Transverse colon (tissue), 4 donors: ENCODE measurements around the gene CHPT1. TPM values are rescaled to one million over a fixed set of nuclear protein-coding genes. Genes with fewer than 3 reads are reported as not detected.
"Not testable (repeated sequence)": the region's sequence is repeated elsewhere in the genome, so short reads cannot be mapped to it uniquely, and the experiment has no call there.

Source experiments
- DNase-seq: peaks from one replicate; pipeline ENCODE4 v3.0.0-alpha.2; 2019
- H3K27ac ChIP-seq, 4 donors: fragments of 200-600 bp; sonication (generic); 2 replicates each; pipeline ENCODE4 v1.5.1; 2016 to 2018; ENCODE audit warnings: inconsistent platforms in 4 of 4
- H3K27me3 ChIP-seq: fragments of 200-600 bp; sonication (generic); 2 replicates; pipeline ENCODE4 v1.5.1; 2017; ENCODE audit warnings: inconsistent platforms
- H3K36me3 ChIP-seq, 4 donors: fragments of 200-600 bp; sonication (generic); 2 replicates each; pipeline ENCODE4 v1.5.1; 2017 to 2019; ENCODE audit warnings: inconsistent platforms in 4 of 4
- H3K4me1 ChIP-seq, 4 donors: fragments of 200-600 bp; sonication (generic); 2 replicates each; pipeline ENCODE4 v1.5.1; 2017 to 2020; ENCODE audit warnings: inconsistent platforms in 4 of 4
- H3K4me3 ChIP-seq, 4 donors: fragments of 200-600 bp; sonication (generic); 1 replicate in 1 of 4; 2 replicates in 3 of 4; pipeline versions ENCODE4 v1.5.1 to v1.6.1; 2017 to 2019; ENCODE audit warnings: inconsistent platforms in 4 of 4
- H3K9me3 ChIP-seq, 2 donors: fragments of 200-600 bp; sonication (generic); 2 replicates each; pipeline ENCODE4 v1.5.1; 2017 to 2019; ENCODE audit warnings: inconsistent platforms in 2 of 2
- CTCF ChIP-seq, 5 experiments: fragments of 200-600 bp in 3 of 5; fragments of 450-650 bp in 2 of 5; sonication (generic) in 3 of 5; IDR thresholded peaks; 1 replicate in 2 of 5; 2 replicates in 3 of 5; pipeline ENCODE4 v1.5.1; 2016 to 2017; ENCODE audit warnings: antibody characterized with exemption in 5 of 5, inconsistent platforms in 3 of 5, mild to moderate bottlenecking in 2 of 5, moderate library complexity in 1 of 5
- EP300 ChIP-seq: sonication (generic); formaldehyde crosslinking; IDR thresholded peaks from one replicate; pipeline ENCODE4 v1.6.1; 2017; ENCODE audit warnings: antibody characterized with exemption, low read depth
- POLR2A ChIP-seq: fragments of 450-650 bp; IDR thresholded peaks from one replicate; pipeline ENCODE4 v1.6.1; 2016; ENCODE audit warnings: antibody characterized with exemption, mild to moderate bottlenecking, moderate library complexity
- POLR2AphosphoS5 ChIP-seq, 3 donors: sonication (generic); formaldehyde crosslinking; IDR thresholded peaks; one replicate each; pipeline ENCODE4 v1.6.1; 2016; ENCODE audit warnings: antibody characterized with exemption in 3 of 3
- WGBS, 2 donors: methylation state at CpG; one replicate each; pipeline ENCODE4 v1.1.5; 2018; ENCODE audit warnings: low coverage in 1 of 2; 5-methylcytosine and 5-hydroxymethylcytosine counted together
- in situ Hi-C, 4 donors: fragments of 200-750 bp; cut with MboI; loops; one replicate each; pipeline versions ENCODE4 v1.15.0 to v1.15.1; 2017; ENCODE audit warnings: low sequenced_read_pairs in 3 of 4, low pct_ligation_motif_present in 1 of 4, low pct_unique_long_range_greater_than_20kb in 1 of 4
- intact Hi-C: fragments of 100-400 bp; cut with DNase I; formaldehyde crosslinking; loops from one replicate; pipeline ENCODE4 v1.15.1; 2023; ENCODE audit warnings: low total_unique reads
- total RNA-seq, 4 donors: library from RNA; depleted of rRNA; stranded (reverse); fragments of >200 nt; gene quantifications; one replicate each; pipeline ENCODE4 v1.1.0, GENCODE V29; 2016

The CHPT1 gene
- total RNA-seq, 4 donors from 2014 or later: 114 to 215 (median 138) TPM

- Histone ChIP-seq H3K27me3 (no peaks in the 10 kb centered on the region), H3K27ac (no peak overlapping the region), H3K4me3 (no peak overlapping the region), H3K4me1 (no peaks in the 10 kb centered on the region), H3K36me3 (peaks cover 0 to 43% (median 19%) of the 10 kb centered on the region in 4 donors), H3K9me3 (no peaks in the 10 kb centered on the region)
- intact Hi-C loops: no loop called here
- no peak for DNase-seq
- no peak for TF ChIP-seq POLR2AphosphoS5 (IDR thresholded peaks at IDR 0.05)
- TF ChIP-seq CTCF (IDR thresholded peaks at IDR 0.05): no peak
- TF ChIP-seq EP300: no peak
- TF ChIP-seq POLR2A: no peak
- in situ Hi-C loops: no loop called here
Measured at GRCh38 chr12:101727098-101727497, 29.7 kb downstream of the CHPT1 start.

- no peak for DNase-seq
- intact Hi-C loops: no loop called here
- Histone ChIP-seq H3K27ac (no peak overlapping the region), H3K4me1 (no peaks in the 10 kb centered on the region), H3K27me3 (no peaks in the 10 kb centered on the region), H3K36me3 (peaks cover 0 to 47% (median 12%) of the 10 kb centered on the region in 4 donors), H3K9me3 (no peaks in the 10 kb centered on the region), H3K4me3 (no peak overlapping the region)
- TF ChIP-seq POLR2AphosphoS5 (IDR thresholded peaks at IDR 0.05): no peak
- no peak for TF ChIP-seq EP300
- TF ChIP-seq POLR2A: no peak
- TF ChIP-seq CTCF (IDR thresholded peaks at IDR 0.05): no peak
- in situ Hi-C loops: no loop called here
Measured at GRCh38 chr12:101729842-101730241, 32.4 kb downstream of the CHPT1 start.

- no peak for TF ChIP-seq EP300
- no peak for TF ChIP-seq POLR2A
- TF ChIP-seq POLR2AphosphoS5 (IDR thresholded peaks at IDR 0.05): no peak
- TF ChIP-seq CTCF (IDR thresholded peaks at IDR 0.05): no peak
- no peaks in the 10 kb centered on the region for H3K9me3 ChIP-seq
- intact Hi-C loops: no loop called here
- no peak for DNase-seq
- H3K36me3 ChIP-seq: peaks cover 0 to 39% (median 12%) of the 10 kb centered on the region in 4 donors
- no peaks in the 10 kb centered on the region for H3K27me3 ChIP-seq
- no peak overlapping the region for H3K4me3 ChIP-seq
- no peaks in the 10 kb centered on the region for H3K4me1 ChIP-seq
- in situ Hi-C loops: no loop called here
- H3K27ac ChIP-seq: no peak overlapping the region
- 74 to 100% methylated on average over 1 of the region's 1 CpG for WGBS, 2 donors
Measured at GRCh38 chr12:101732318-101732717, 34.9 kb downstream of the CHPT1 start.

GRCh38 chr12:101733166-101733565 lies 35.7 kb downstream of the CHPT1 start:
- Histone ChIP-seq H3K9me3 (no peaks in the 10 kb centered on the region), H3K4me1 (no peaks in the 10 kb centered on the region), H3K36me3 (peaks cover 0 to 39% (median 12%) of the 10 kb centered on the region in 4 donors), H3K27ac (no peak overlapping the region), H3K4me3 (no peak overlapping the region), H3K27me3 (no peaks in the 10 kb centered on the region)
- 54 to 69% methylated on average over 2 of the region's 2 CpGs for WGBS, 2 donors
- TF ChIP-seq EP300 (no peak), CTCF (IDR thresholded peaks at IDR 0.05) (no peak), POLR2AphosphoS5 (IDR thresholded peaks at IDR 0.05) (no peak), POLR2A (no peak)
- in situ Hi-C loops: no loop called here
- intact Hi-C loops: no loop called here
- DNase-seq: no peak

GRCh38 chr12:101734482-101734881 lies 37.0 kb downstream of the CHPT1 start:
- 96 to 97% methylated on average over 4 to 5 of the region's 5 CpGs for WGBS, 2 donors
- H3K27ac ChIP-seq, in situ Hi-C loops, H3K4me3 ChIP-seq, H3K4me1 ChIP-seq, H3K9me3 ChIP-seq, DNase-seq, intact Hi-C loops, H3K27me3 ChIP-seq: not testable (repeated sequence)
- peaks cover 0 to 46% (median 16%) of the 10 kb centered on the region in 4 donors for H3K36me3 ChIP-seq
